D721Med (cell line): ENCODE results near the gene IDNK.

ENCODE experiments used
- DNase-seq: peaks from one replicate; pipeline ENCODE4 v3.0.0; 2011; ENCODE audit warnings: low spot score; ENCODE audit not compliant: insufficient read length
- FAIRE-seq: peaks from 2 replicates; lab custom pipeline; 2011; peaks lifted over from hg19 to GRCh38; lab: Jason Lieb, UNC
- TF ChIP-seq, protein P1 (sequence below): IDR thresholded peaks from 2 replicates; pipeline ENCODE4 v1.5.1; 2012; ENCODE audit warnings: mild to moderate bottlenecking, control low read depth; ENCODE audit not compliant: insufficient read depth; ENCODE audit errors: missing control alignments

Gene IDNK

GRCh38 chr9:83681490-83681889 is 58.5 kb downstream of the IDNK start:
- FAIRE-seq (no peak), DNase-seq (no peak)
- TF ChIP-seq, protein P1, sequence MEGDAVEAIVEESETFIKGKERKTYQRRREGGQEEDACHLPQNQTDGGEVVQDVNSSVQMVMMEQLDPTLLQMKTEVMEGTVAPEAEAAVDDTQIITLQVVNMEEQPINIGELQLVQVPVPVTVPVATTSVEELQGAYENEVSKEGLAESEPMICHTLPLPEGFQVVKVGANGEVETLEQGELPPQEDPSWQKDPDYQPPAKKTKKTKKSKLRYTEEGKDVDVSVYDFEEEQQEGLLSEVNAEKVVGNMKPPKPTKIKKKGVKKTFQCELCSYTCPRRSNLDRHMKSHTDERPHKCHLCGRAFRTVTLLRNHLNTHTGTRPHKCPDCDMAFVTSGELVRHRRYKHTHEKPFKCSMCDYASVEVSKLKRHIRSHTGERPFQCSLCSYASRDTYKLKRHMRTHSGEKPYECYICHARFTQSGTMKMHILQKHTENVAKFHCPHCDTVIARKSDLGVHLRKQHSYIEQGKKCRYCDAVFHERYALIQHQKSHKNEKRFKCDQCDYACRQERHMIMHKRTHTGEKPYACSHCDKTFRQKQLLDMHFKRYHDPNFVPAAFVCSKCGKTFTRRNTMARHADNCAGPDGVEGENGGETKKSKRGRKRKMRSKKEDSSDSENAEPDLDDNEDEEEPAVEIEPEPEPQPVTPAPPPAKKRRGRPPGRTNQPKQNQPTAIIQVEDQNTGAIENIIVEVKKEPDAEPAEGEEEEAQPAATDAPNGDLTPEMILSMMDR = no peak

GRCh38 chr9:83688921-83689320 is 66.0 kb downstream of the IDNK start:
- TF ChIP-seq, protein P1 = no peak
- FAIRE-seq (no peak), DNase-seq (no peak)

- TF ChIP-seq, protein P1 = no peak
- DNase-seq (no peak), FAIRE-seq (no peak)
Measured at GRCh38 chr9:83691492-83691891, 68.5 kb downstream of the IDNK start.
